Stimulated activated CD4-positive, alpha-beta T cell treated with anti-CD3 and anti-CD28 coated beads, TNF-alpha, amount 100 ng/mL, for 1 hour (primary cell): ENCODE data around the gene WNT7B.

Source experiments
- DNase-seq, 3 donors: peaks; one replicate each; pipeline ENCODE4 v3.0.0-alpha.2; 2020; ENCODE audit warnings: low read depth in 3 of 3, low spot score in 1 of 3

Gene WNT7B

DNA sequence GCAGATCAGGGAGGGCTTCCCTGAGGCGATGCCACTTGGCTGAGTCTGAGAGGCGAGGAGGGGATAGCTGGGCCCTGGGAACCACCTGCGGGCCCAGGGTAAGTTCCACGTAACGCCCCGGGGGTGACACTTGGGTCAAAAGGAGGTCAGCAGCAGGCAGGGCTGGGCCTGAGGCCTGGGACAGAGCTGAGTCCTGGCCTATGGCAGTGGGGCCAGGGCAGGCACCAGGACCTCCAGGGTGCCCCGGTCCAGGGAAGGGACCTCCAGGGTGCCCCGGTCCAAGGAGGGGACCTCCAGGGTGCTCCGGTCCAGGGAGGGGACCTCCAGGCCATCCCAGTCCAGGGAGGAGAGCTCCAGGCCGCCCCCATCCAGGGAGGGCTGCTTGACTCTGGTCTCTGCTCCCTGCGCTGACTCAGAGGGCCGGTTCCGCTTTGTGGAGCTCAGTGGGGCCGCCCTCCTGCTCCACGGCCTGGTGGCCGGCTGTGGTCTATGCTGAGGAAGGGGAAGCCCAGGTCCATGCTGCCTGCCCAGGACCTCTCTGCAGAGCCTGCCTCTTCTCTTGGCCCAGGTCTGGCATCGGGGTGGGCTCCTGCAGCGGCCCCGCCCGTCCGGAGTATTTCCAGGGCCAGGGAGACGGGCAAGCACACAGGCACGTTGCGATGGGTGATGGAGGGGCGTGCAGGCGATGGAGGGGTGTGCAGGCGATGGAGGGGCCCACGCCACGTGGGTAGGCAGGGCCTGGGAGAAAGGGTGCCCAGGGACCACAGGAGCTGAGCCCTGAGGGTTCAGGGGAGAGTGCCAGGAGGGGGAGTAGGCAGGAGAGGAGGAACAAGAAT lies 19.5 kb upstream of the WNT7B start:
- no peak for DNase-seq

GRCh38 chr22:45995405-45996101 lies 18.6 kb upstream of the WNT7B start:
- DNase-seq, result no peak

DNA sequence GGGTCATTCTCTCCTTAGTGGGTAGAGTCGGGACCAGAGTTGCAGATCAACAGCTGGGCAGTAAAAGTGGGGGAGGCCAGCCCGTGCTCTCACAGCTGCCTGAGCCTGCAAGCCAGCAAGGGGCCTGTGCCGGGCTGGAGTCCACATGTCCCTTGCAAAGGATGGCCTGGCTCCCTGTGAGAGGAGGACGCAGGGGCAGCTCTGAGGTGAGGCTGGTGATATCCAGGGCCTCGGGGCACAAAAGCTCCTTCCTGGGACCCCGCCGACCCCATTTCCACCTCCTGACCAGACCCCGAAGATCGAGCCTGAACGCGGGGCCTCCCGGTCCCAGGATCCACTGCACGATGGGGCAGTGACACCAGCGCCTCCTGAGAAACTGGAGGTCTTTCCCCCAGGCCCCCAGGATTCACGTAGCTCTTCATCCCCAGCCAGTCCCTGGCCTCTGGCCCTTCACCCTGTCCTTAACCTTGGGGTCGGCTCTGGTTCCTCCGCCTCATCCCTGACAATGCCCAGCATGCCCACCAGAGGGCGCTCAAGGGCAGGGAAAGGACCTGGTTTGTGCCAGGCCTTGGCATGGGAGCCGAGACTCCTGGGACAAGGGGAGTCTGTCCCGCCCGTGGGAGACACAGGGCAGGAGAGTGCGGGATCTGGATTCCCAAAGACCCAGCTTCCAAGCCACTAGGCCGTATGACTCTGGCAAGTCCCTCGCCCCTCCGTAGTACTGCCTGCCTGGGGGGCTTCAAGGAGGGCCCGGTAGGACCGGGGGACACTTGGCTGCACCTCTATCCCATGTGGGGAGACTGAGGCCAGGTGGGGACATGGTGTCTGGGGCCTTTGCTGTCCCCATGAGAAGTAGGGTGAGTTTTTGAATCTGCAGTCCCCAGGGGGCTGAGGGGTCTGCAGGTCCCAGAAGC lies 17.8 kb upstream of the WNT7B start:
- peak; percentile 33 to 83 (median 60) for DNase-seq

DNA sequence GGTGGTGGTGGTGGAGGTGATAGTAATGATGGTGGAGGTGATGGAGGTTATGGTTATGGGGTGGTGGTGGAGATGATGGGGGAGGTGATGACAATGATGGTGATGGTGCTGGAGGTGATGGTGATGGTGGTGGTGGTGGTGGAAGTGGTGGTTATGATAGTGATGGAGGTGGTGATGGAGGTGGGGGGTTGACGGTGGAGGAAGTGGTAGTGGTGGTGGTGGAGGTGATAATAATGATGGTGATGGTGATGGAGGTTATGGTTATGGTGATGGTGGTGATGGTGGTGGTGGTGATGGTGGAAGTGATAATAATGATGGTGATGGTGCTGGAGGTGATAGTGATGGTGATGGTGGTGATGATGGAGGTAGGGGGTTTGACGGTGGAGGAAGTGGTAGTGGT lies 16.9 kb upstream of the WNT7B start:
- DNase-seq, result no peak

- DNase-seq, result no peak
These were observed 16.3 kb upstream of the WNT7B start for GRCh38 chr22:45993143-45993692.

GRCh38 chr22:45992737-45993136 lies 15.8 kb upstream of the WNT7B start:
- DNase-seq, result no peak

- DNase-seq, result no peak
These were observed 14.1 kb upstream of the WNT7B start for GRCh38 chr22:45991098-45991497.

- no peak for DNase-seq
These were observed 10.3 kb upstream of the WNT7B start for GRCh38 chr22:45987136-45987861.

DNA sequence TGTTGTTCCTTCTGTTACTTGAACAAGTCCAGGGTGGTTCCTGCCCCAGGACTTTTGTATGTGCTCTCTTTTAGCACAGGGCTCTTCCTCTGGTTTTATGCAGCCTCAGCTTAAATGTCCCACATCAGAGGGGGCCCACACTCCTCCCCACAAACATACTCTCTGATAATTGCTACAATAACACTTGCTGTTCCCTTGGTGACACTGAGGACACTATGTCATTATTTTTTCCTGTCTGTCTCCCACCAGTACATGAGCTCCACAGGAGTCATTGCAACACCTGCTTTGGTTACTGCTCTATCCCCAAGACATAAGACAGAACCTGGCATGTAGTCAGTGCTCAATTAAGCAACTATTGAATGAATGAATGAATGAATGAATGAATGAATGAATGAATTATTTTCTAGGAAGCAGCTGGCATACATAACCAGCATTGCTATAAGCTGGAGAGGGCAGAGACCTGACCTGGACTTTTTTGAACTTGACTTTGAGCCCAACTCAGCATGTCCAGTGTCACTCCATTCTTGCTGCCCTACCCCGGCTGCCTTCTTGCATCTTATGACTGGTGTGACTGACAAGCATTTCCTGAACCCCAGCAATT lies 7.5 kb upstream of the WNT7B start:
- DNase-seq, result no peak

GRCh38 chr22:45983797-45984196 lies 6.8 kb upstream of the WNT7B start:
- DNase-seq, result no peak

DNA sequence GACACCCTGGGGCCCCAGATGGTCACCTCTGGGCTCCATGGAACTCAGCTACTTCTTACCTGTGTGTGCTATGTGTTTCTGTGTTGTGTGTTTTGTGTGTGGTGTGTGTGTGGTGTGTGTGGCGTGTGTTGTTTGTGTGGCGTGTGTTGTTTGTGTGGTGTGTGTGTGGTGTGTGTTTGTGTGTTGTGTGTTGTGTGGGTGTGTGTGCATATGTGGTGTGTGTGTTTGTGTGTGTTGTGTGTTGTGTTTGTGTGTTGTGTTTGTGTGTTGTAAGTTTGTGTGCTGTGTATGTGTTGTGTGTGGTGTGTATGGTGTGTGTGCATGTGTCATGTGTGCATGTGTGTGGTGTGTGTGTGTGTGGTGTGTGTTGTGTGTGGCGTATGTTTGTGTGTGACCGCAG lies 3.8 kb upstream of the WNT7B start:
- no peak for DNase-seq

GRCh38 chr22:45980268-45980570 lies 3.3 kb upstream of the WNT7B start:
- no peak for DNase-seq

DNA sequence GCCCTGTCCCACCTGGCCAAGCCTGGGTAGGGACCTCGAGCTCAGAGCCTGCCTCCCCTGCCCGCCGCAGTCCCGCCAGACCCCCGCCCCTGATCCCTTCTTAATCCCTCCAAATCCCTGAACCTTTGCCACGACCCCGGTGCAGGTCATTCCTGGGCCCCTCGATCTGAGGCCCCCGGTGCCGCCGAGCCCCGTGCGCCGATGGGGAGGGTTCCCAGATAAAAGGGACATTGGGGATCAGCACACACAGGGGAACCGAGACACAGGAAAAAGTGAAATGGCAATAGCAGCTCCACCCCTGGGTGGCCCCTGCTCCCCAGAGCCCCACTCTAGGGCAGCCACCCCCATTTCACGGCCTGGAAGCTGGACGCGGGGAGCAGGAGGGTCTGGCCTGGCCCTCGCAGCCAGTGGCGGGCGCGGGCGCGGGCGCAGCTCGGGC lies 1.3 kb upstream of the WNT7B start:
- no peak for DNase-seq

GRCh38 chr22:45977551-45978274 lies 751 bp upstream of the WNT7B start:
- no peak for DNase-seq

- no peak for DNase-seq
These were observed 534 bp downstream of the WNT7B start for GRCh38 chr22:45976254-45977002.

- DNase-seq, result no peak
These were observed 1.5 kb downstream of the WNT7B start for GRCh38 chr22:45975164-45976161.

DNA sequence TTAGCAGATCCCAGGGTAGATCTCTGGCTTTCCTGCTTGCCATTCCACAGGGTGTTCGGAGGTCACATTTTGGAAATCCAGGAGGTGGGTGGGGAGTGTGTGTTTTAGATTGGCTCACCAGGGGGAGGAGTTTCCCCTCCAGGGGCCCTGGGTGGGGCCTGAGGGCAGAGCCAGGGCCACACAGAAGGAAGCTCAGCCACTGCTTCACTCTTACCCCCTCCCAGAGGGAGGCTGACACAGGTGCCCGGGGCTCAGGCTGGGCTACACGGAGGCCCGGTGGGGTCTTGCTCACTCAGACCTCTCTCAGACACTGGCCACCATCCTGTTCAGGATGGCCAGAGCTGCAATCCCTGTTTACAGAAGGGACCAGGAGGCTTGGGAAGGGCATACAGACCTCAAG lies 2.5 kb downstream of the WNT7B start:
- DNase-seq, result no peak

DNA sequence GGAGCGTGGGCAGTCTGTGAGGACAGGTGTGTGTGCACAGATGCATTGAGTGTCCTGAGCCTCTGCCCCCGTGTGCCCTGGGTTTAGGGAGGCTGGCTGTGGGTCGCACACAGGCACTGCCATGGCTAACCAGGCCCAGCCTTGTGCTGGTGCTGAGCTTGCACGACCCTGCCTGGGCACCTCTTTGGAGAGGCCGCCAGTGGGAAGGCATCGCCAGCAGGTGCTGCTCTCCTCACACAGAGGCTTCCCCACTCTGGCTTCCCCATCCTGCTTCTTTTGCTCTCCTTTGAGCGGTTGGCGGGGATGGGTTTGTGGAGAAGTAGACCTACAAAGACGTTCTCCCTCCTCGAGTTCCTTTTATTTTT lies 4.1 kb downstream of the WNT7B start:
- no peak for DNase-seq
